Prostate gland (tissue), 2 donors: ENCODE data around the gene AKNA.

Experiments
- POLR2A ChIP-seq: fragments of 450-650 bp; IDR thresholded peaks from one replicate; pipeline ENCODE4 v1.6.1; 2016; ENCODE audit warnings: antibody characterized with exemption, mild to moderate bottlenecking
- POLR2AphosphoS5 ChIP-seq: sonication (generic); formaldehyde crosslinking; IDR thresholded peaks from one replicate; pipeline ENCODE4 v1.6.1; 2017; ENCODE audit warnings: antibody characterized with exemption
- TF ChIP-seq, protein P1 (sequence below), 4 experiments: fragments of 200-600 bp in 2 of 4; fragments of 450-650 bp in 2 of 4; sonication (generic) in 2 of 4; IDR thresholded peaks; 1 replicate in 3 of 4; 2 replicates in 1 of 4; pipeline ENCODE4 v1.5.1; 2016 to 2019; ENCODE audit warnings: antibody characterized with exemption in 4 of 4, mild to moderate bottlenecking in 2 of 4, moderate library complexity in 2 of 4

- TF ChIP-seq, protein P1, sequence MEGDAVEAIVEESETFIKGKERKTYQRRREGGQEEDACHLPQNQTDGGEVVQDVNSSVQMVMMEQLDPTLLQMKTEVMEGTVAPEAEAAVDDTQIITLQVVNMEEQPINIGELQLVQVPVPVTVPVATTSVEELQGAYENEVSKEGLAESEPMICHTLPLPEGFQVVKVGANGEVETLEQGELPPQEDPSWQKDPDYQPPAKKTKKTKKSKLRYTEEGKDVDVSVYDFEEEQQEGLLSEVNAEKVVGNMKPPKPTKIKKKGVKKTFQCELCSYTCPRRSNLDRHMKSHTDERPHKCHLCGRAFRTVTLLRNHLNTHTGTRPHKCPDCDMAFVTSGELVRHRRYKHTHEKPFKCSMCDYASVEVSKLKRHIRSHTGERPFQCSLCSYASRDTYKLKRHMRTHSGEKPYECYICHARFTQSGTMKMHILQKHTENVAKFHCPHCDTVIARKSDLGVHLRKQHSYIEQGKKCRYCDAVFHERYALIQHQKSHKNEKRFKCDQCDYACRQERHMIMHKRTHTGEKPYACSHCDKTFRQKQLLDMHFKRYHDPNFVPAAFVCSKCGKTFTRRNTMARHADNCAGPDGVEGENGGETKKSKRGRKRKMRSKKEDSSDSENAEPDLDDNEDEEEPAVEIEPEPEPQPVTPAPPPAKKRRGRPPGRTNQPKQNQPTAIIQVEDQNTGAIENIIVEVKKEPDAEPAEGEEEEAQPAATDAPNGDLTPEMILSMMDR (IDR thresholded peaks at IDR 0.05): no peak
- TF ChIP-seq POLR2A (no peak), POLR2AphosphoS5 (no peak)
Measured at GRCh38 chr9:114310471-114311450, 77.0 kb downstream of the AKNA start.
